ENCODE results near the gene GPR146. TPM values are rescaled to one million over a fixed set of nuclear protein-coding genes. Genes with fewer than 3 reads are reported as not detected.
A peak's percentile ranks its signal among the peaks of the same experiment; 100 is the strongest.

The GPR146 gene
- total and polyA plus RNA-seq, 2 of the 13 experiments (the other 11 are each of a cell fraction or from before 2014, with no cell fraction given) = 2.0 to 15.9 TPM

DNA sequence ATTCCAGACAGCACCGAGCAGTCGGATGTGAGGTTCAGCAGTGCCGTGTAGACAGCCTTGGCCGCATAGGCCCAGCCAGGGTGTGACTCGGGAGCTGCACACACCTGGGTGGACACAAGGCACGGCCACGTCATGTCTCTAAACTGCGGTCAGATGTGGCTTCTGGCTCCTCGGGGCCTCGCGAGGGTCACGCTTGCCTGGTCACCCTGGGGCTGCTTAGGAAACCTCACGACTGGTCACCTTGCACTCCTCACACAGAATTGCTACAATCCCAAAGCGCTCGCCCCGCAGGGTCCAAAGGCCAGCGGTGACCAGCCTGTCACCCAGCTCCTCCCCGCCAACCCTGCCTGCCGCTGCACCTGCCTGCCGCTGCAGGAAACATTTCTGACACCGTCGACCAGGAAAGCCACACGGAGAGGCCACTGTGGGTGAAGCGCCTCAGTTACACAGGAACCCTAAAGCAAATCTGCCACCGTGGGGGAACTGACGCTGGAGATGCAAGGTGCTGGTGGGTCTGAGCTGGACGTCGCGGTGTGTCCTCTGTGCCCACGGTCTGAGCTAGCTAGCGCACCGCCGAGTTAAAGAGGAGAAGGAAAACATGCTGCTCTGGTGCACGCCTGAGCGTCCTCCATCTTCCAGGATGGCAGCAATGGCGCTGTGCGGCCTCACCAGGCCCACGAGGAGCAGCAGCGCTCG lies 48.6 kb downstream of the GPR146 start (continued):
- TF ChIP-seq TBL1XR1 (IDR thresholded peaks at IDR 0.05; ENCODE audit: borderline replicate concordance, low read length, partially characterized antibody) = no peak
- TF ChIP-seq MTA1 (CRISPR knock-in tag; IDR thresholded peaks at IDR 0.05; ENCODE audit: borderline replicate concordance) = peak; percentile 97; the same call in 1 of the 2 replicates
- TF ChIP-seq ZNF775 (CRISPR knock-in tag; IDR thresholded peaks at IDR 0.05; ENCODE audit: borderline replicate concordance) = no peak
- peak; percentile 96 for TF ChIP-seq HNF4A (CRISPR knock-in tag; IDR thresholded peaks at IDR 0.05)
- TF ChIP-seq SNRNP70 (IDR thresholded peaks at IDR 0.05; ENCODE audit: low read depth, low read length) = no peak
- TF ChIP-seq, protein P1, sequence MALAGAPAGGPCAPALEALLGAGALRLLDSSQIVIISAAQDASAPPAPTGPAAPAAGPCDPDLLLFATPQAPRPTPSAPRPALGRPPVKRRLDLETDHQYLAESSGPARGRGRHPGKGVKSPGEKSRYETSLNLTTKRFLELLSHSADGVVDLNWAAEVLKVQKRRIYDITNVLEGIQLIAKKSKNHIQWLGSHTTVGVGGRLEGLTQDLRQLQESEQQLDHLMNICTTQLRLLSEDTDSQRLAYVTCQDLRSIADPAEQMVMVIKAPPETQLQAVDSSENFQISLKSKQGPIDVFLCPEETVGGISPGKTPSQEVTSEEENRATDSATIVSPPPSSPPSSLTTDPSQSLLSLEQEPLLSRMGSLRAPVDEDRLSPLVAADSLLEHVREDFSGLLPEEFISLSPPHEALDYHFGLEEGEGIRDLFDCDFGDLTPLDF (CRISPR knock-in tag; IDR thresholded peaks at IDR 0.05) = no peak
- no peak for TF ChIP-seq MTA3 (CRISPR knock-in tag; IDR thresholded peaks at IDR 0.05)
- TF ChIP-seq ZNF24 (IDR thresholded peaks at IDR 0.05) = no peak
- no peak for TF ChIP-seq ATM (IDR thresholded peaks at IDR 0.05; ENCODE audit: borderline replicate concordance)
- TF ChIP-seq KDM3A (CRISPR knock-in tag; IDR thresholded peaks at IDR 0.05; ENCODE audit: low read depth) = 0 out of 2 replicates have a peak, but pooled peaks have one; percentile 74
- peak; percentile 20; the same call in 1 of the 2 replicates for TF ChIP-seq ZNF768 (CRISPR knock-in tag; IDR thresholded peaks at IDR 0.05)
- TF ChIP-seq ZNF232 (CRISPR knock-in tag; IDR thresholded peaks at IDR 0.05; ENCODE audit: borderline replicate concordance) = no peak; the same call in 1 of the 2 replicates
- no peak for TF ChIP-seq TBP (CRISPR knock-in tag; IDR thresholded peaks at IDR 0.05)
- 0 out of 2 replicates have a peak, but pooled peaks have one; percentile 45 for TF ChIP-seq ZSCAN31 (CRISPR knock-in tag; IDR thresholded peaks at IDR 0.05; ENCODE audit: low read depth)
- peak; percentile 61; the same call in 1 of the 2 replicates for TF ChIP-seq ZNF331 (CRISPR knock-in tag; IDR thresholded peaks at IDR 0.05)
- no peak for TF ChIP-seq U2AF1 (optimal IDR thresholded peaks at IDR 0.05; ENCODE audit: low read depth, low read length)
- TF ChIP-seq, protein P2, sequence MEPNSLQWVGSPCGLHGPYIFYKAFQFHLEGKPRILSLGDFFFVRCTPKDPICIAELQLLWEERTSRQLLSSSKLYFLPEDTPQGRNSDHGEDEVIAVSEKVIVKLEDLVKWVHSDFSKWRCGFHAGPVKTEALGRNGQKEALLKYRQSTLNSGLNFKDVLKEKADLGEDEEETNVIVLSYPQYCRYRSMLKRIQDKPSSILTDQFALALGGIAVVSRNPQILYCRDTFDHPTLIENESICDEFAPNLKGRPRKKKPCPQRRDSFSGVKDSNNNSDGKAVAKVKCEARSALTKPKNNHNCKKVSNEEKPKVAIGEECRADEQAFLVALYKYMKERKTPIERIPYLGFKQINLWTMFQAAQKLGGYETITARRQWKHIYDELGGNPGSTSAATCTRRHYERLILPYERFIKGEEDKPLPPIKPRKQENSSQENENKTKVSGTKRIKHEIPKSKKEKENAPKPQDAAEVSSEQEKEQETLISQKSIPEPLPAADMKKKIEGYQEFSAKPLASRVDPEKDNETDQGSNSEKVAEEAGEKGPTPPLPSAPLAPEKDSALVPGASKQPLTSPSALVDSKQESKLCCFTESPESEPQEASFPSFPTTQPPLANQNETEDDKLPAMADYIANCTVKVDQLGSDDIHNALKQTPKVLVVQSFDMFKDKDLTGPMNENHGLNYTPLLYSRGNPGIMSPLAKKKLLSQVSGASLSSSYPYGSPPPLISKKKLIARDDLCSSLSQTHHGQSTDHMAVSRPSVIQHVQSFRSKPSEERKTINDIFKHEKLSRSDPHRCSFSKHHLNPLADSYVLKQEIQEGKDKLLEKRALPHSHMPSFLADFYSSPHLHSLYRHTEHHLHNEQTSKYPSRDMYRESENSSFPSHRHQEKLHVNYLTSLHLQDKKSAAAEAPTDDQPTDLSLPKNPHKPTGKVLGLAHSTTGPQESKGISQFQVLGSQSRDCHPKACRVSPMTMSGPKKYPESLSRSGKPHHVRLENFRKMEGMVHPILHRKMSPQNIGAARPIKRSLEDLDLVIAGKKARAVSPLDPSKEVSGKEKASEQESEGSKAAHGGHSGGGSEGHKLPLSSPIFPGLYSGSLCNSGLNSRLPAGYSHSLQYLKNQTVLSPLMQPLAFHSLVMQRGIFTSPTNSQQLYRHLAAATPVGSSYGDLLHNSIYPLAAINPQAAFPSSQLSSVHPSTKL (CRISPR knock-in tag; IDR thresholded peaks at IDR 0.05) = peak; percentile 78
- TF ChIP-seq ZNF577 (CRISPR knock-in tag; IDR thresholded peaks at IDR 0.05; ENCODE audit: borderline replicate concordance, low read depth) = no peak
- TF ChIP-seq MAFK (conservative IDR thresholded peaks at IDR 0.05 in 1 of 2, IDR thresholded peaks at IDR 0.05 in 1 of 2; ENCODE audit: low read length in 2 of 2) = no peak
- TF ChIP-seq, protein P3, sequence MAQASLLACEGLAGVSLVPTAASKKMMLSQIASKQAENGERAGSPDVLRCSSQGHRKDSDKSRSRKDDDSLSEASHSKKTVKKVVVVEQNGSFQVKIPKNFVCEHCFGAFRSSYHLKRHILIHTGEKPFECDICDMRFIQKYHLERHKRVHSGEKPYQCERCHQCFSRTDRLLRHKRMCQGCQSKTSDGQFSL (CRISPR knock-in tag; IDR thresholded peaks at IDR 0.05) = no peak
- 0 out of 2 replicates have a peak, but pooled peaks have one; percentile 3 for TF ChIP-seq ZNF724P (CRISPR knock-in tag; IDR thresholded peaks at IDR 0.05; ENCODE audit: borderline replicate concordance)
- 0 out of 2 replicates have a peak, but pooled peaks have one; percentile 31 for TF ChIP-seq MXD4 (CRISPR knock-in tag; IDR thresholded peaks at IDR 0.05)
- TF ChIP-seq ZNF136 (CRISPR knock-in tag; IDR thresholded peaks at IDR 0.05; ENCODE audit: low read depth) = no peak
- TF ChIP-seq, protein P4, sequence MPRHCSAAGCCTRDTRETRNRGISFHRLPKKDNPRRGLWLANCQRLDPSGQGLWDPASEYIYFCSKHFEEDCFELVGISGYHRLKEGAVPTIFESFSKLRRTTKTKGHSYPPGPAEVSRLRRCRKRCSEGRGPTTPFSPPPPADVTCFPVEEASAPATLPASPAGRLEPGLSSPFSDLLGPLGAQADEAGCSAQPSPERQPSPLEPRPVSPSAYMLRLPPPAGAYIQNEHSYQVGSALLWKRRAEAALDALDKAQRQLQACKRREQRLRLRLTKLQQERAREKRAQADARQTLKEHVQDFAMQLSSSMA (CRISPR knock-in tag; IDR thresholded peaks at IDR 0.05) = no peak

Measured in HepG2 (cell line).